SJCRH30 (cell line): ENCODE data around the gene PODXL. TPM values are rescaled to one million over a fixed set of nuclear protein-coding genes. Genes with fewer than 3 reads are reported as not detected.
"Not testable (repeated sequence)": the region's sequence is repeated elsewhere in the genome, so short reads cannot be mapped to it uniquely, and the experiment has no call there.

ENCODE experiments used
- DNase-seq, 2 experiments: peaks; one replicate each; pipeline ENCODE4 v3.0.0-alpha.2; 2015 to 2020
- H3K27ac ChIP-seq: fragments of 250-450 bp; sonication (Bioruptor Pico); 2 replicates; pipeline ENCODE4 v1.5.1; 2020; ENCODE audit warnings: mild to moderate bottlenecking, moderate library complexity
- H3K27me3 ChIP-seq: fragments of 250-450 bp; sonication (Bioruptor Pico); 2 replicates; pipeline ENCODE4 v1.5.1; 2020; ENCODE audit warnings: mild to moderate bottlenecking, moderate library complexity
- H3K36me3 ChIP-seq: fragments of 250-450 bp; sonication (Bioruptor Pico); 2 replicates; pipeline ENCODE4 v1.5.1; 2020; ENCODE audit warnings: mild to moderate bottlenecking, moderate library complexity
- H3K4me1 ChIP-seq: fragments of 250-450 bp; sonication (Bioruptor Pico); 2 replicates; pipeline ENCODE4 v1.5.1; 2020; ENCODE audit warnings: mild to moderate bottlenecking, moderate library complexity
- H3K4me3 ChIP-seq: fragments of 250-450 bp; sonication (Bioruptor Pico); 2 replicates; pipeline ENCODE4 v1.5.1; 2020; ENCODE audit warnings: mild to moderate bottlenecking, moderate library complexity
- H3K9me3 ChIP-seq: fragments of 250-450 bp; sonication (Bioruptor Pico); replicated peaks from 2 replicates; pipeline ENCODE4 v1.5.1; 2020; ENCODE audit warnings: mild to moderate bottlenecking, moderate library complexity
- total RNA-seq: library from RNA; depleted of rRNA; stranded (reverse); fragments of >200 nt; shearing (Covaris generic); gene quantifications from 2 replicates; pipeline ENCODE4 v1.2.3, GENCODE V29; 2014

Gene PODXL
- total RNA-seq, 1 experiment from 2014 or later = 78.1 TPM

DNA sequence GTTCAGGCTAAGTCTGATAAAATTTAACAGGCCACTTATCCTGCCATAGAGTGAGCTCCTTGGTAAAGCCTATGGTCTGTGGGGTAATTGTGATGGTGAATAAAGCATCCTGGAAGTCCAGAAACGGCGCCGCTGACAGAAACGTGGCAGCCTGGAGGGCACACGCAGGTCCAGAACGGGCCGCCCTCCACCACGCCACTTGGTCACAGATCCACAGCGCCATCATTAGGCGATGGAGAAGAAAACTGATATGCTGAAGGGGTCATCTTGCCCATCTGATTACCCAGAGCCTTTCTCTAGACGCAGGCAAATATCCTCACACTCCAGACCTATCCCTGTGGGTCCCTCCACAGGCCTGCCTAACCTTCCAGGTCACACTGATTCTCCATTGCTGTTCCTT is 37.8 kb downstream of the PODXL start:
- no peak overlapping the region for H3K4me3 ChIP-seq
- no peaks in the 10 kb centered on the region for H3K36me3 ChIP-seq

DNA sequence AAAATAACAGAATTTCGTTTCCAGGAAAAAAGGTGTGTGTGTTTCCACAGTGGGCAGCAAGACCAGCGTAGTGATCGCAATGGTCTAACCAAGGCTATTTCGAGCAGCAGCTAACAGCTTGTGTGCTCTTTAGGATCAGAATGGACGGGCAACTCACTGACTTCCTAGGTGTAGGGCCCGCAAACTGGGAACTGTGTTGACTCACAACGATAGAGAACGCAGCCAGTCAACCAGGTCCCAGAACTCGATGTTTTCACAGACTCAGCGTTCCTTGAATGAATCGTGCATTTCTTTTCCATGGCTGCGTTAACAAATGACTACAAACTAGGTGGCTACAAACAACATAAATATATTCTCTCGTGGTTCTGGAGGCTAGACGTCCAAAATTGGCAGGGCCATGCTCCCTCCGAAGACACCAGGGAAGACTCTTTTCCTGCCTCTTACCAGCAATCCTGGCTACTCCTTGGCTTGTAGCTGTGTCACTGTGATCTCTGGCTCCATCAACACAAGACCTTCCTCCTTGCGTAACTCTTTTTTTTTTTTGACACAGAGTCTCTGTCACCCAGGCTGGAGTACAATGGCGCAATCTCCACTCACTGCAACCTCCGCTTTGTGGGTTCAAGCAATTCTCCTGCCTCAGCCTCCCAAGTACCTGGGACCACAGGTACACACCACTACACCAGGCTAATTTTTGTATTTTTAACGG is 39.1 kb downstream of the PODXL start:
- DNase-seq = no peak
- no peaks in the 10 kb centered on the region for H3K9me3 ChIP-seq
- H3K36me3 ChIP-seq = no peaks in the 10 kb centered on the region
- H3K27ac ChIP-seq = no peak overlapping the region
- no peaks in the 10 kb centered on the region for H3K27me3 ChIP-seq
- no peak overlapping the region for H3K4me3 ChIP-seq
- H3K4me1 ChIP-seq = peaks cover 13% of the 10 kb centered on the region

More for the DNA sequence above, 37.8 kb downstream of the PODXL start:
- Histone ChIP-seq H3K27ac (no peak overlapping the region), H3K27me3 (no peaks in the 10 kb centered on the region), H3K4me1 (peaks cover 10% of the 10 kb centered on the region), H3K9me3 (no peaks in the 10 kb centered on the region)
- DNase-seq = no peak

DNA sequence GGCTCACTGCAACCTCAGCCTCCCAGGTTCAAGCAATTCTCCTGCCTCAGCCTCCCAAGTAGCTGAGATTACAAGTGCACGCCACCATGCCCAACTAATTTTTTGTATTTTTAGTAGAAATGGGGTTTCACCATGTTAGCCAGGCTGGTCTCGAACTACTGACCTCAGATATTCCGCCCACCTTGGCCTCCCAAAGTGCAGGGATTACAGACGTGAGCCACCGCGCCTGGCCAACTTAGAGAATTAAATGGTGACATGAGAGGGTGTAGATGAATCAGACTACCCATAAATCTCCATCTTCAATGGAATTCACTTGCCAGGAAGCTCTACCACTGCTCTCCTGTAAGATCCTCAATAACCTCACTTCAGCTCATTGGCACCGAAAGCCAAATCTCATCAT is 41.0 kb downstream of the PODXL start:
- not testable (repeated sequence) for H3K36me3 ChIP-seq, H3K27me3 ChIP-seq, H3K27ac ChIP-seq, H3K4me3 ChIP-seq, DNase-seq, H3K4me1 ChIP-seq, H3K9me3 ChIP-seq

DNA sequence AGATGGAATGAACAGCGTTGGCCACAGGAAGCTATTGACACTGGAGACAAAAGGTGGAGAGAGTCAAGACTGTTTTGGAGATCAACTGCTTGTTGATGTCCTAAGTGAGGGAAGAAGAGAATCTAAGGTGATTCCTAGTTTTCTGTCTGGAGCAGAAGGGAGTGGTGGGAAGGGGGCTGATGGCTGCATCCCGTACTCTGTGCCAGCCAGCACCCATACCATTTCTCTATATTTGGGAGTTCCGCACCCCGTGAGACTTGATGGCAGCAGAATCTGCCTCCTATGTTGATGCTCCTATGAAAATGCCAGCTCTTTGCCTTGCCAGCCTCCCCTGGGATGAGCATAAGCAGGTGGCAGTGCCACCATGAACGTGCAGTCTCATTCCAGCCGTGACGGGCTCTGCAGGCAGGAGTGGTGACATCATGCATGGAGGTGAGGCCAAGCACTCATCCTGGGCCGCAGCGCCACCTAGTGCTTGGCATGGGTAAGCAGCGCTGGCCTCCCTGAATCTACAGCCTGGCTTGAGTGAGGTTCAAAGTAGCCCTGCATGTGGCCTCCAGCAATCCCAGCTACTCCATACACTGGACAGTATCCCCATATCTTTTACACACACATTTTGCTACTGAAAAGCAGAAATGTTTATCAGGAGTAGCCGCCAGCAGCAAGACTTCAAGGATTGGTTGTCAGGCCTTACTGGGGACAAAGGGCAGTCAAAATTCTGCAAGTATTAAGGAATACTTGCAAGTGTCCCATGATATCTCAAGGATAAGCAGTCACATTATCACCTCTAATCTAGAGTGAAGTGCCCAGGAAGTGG is 43.0 kb downstream of the PODXL start:
- H3K4me3 ChIP-seq = no peak overlapping the region
- DNase-seq = peak; percentile 87 to 95

DNA sequence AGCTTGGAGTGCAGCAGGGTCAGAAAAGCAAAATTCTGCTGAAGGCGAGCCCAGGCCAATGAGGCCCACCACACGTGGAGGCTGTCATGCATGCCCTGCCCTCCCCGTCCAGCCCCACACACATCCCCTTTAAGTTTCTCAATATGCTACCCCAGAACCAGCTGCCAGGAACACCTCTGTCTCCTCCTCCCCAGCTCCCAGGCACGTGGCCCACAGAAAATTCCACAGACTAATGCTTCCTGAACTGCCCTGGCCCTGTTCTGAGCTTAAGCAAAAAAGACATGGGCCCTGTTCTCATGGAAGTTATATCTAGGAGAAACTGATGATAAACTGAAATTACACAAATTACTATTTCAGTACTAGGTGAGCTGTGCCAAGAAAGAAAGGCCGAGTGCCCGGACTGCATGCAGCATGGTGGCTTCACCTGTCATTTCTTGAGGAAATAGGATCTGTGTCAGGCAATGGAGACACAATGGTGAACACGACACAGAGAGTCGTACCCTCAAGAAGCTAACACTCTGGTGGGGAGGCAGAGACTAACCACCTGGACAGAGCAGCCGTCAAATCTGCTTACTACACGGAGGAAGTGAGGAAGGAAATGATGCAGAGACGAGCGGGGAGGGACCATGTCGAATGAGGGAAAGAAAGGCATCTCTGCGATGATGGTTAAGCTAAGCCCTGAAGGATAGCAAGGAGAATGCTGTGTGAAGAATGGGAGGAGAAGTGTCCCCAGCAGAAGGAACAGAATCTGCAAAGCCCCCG is 44.5 kb downstream of the PODXL start:
- Histone ChIP-seq H3K27ac (no peak overlapping the region), H3K4me1 (peaks cover 7% of the 10 kb centered on the region), H3K27me3 (no peaks in the 10 kb centered on the region), H3K36me3 (peaks cover 26% of the 10 kb centered on the region), H3K9me3 (no peaks in the 10 kb centered on the region), H3K4me3 (no peak overlapping the region)
- no peak for DNase-seq

More for the DNA sequence above, 43.0 kb downstream of the PODXL start:
- H3K9me3 ChIP-seq = no peaks in the 10 kb centered on the region
- H3K4me1 ChIP-seq = peaks cover 7% of the 10 kb centered on the region
- no peaks in the 10 kb centered on the region for H3K27me3 ChIP-seq
- H3K36me3 ChIP-seq = peaks cover 20% of the 10 kb centered on the region
- H3K27ac ChIP-seq = peak overlapping the region; percentile 19

DNA sequence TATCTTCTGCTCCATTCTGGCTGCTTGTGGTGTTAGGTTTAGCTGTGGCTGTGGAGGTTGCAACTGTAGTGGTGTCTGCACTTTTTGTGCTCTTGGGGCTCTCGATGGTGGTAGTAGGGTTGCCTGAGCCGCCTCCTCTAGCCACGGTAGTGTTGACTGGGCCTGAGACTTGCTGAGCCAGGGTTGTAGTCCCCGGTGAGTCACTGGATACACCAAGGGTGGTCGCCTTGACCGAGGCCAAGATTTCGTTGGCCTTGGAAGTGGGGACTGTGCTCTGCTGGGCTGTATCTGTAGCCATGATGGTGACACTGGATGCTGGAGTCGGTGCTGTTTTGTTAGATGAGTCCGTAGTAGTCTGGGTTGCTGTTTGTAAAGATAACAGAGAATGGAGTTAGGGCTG is 45.4 kb downstream of the PODXL start:
- no peak overlapping the region for H3K4me3 ChIP-seq
- peaks cover 7% of the 10 kb centered on the region for H3K4me1 ChIP-seq
- H3K27me3 ChIP-seq = no peaks in the 10 kb centered on the region
- no peak overlapping the region for H3K27ac ChIP-seq
- no peaks in the 10 kb centered on the region for H3K9me3 ChIP-seq
- no peak for DNase-seq
- H3K36me3 ChIP-seq = peaks cover 26% of the 10 kb centered on the region

DNA sequence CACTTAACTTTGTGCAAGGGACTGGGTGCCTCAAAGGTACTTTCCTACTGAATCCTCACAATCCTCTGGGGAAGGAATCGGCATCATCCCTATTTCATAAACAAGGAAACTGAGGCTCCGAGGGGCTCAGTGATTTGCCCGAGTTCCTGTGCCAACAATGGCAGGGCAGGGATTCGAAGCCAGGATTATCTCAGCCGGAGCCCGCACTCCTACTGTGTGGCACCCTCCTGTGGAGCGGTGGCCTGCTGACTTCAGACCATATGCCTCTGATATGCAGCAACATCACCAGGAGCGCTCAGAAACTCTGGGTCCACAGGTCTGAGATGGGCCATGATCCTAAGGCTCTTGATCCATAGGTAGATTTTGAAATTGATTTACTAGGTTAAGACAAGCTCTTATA is 46.6 kb downstream of the PODXL start:
- no peak for DNase-seq
- Histone ChIP-seq H3K4me3 (no peak overlapping the region), H3K27ac (no peak overlapping the region), H3K9me3 (no peaks in the 10 kb centered on the region), H3K4me1 (peaks cover 7% of the 10 kb centered on the region), H3K36me3 (peaks cover 36% of the 10 kb centered on the region), H3K27me3 (no peaks in the 10 kb centered on the region)

DNA sequence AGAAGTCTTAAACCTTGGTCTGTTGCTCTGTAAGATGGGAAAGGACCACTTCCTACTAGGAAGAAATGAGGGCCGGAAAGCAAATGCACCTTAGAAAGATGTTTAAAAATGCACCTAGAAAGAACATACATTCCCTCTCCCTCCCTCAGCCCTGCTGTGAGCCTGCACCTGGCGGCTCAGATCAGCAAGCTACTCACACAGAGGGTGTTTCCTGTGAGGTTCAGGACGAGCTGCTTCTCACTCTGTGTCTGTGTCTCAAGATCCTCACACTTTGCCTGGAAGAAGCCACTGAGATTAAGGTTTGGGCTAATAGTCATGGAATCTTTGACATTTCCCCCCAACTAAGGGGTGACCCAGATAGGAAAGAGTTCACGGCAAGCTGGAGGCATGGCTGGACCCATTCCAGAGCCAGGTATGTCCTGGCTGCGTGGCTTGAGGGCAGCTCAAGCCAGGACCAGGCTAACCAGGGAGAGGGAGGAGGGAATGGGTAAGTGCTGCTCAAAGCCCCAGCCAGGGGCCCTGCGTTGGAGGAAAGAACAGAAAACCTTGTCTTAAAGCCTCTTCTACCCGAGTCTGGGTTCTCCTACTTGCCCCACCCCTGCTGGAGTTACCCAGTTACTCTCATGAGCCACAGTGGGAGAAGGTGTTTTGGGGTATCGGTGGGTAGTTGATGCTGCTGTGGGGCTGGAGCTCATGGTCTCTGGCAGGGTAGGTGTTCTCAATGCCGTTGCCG is 47.5 kb downstream of the PODXL start:
- peaks cover 44% of the 10 kb centered on the region for H3K36me3 ChIP-seq

DNA sequence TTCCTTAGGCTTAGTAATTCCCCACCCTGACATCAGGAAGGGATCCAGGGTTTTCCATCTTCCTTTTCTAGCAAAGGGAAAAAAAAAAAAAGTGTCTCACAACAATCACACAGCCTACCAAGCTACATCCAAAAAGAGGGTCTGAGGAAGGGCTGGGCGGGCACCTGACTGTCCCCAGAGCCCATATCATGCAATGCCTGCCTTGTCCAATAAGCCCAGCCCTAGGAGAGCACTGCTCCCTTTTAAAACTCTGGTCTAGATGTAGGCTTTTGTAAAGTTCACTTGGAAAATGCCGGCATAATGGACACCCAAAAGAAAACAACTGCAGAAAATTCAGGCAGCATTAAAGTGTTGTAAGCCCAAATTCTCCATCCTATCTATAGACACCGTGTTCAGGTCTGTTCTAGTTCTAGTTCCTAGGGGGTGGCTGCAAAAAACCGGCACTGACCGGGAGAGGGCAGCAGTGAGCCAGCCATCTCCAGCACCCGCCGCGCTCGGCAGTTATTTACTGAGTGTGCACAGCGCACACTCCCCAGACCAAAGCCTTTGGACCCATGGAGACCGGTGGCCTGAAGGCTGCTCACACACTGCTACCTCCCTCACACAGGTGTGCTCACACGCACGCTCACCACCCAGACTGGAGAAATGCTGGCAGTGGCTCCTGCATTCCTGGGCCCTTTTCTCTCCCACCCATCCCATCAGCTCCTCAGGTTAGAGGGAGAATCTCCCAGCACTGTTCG is 48.7 kb downstream of the PODXL start:
- H3K4me1 ChIP-seq = peaks cover 3% of the 10 kb centered on the region; the same call in 1 of the 2 replicates
- no peaks in the 10 kb centered on the region for H3K9me3 ChIP-seq
- H3K36me3 ChIP-seq = peaks cover 51% of the 10 kb centered on the region
- H3K4me3 ChIP-seq = no peak overlapping the region
- peak; percentile 68 to 81 for DNase-seq
- H3K27ac ChIP-seq = no peak overlapping the region; the same call in 1 of the 2 replicates
- H3K27me3 ChIP-seq = no peaks in the 10 kb centered on the region

More for the DNA sequence above, 47.5 kb downstream of the PODXL start:
- no peak overlapping the region for H3K4me3 ChIP-seq
- no peaks in the 10 kb centered on the region for H3K9me3 ChIP-seq
- peaks cover 7% of the 10 kb centered on the region for H3K4me1 ChIP-seq
- H3K27ac ChIP-seq = no peak overlapping the region
- no peak for DNase-seq
- H3K27me3 ChIP-seq = no peaks in the 10 kb centered on the region

DNA sequence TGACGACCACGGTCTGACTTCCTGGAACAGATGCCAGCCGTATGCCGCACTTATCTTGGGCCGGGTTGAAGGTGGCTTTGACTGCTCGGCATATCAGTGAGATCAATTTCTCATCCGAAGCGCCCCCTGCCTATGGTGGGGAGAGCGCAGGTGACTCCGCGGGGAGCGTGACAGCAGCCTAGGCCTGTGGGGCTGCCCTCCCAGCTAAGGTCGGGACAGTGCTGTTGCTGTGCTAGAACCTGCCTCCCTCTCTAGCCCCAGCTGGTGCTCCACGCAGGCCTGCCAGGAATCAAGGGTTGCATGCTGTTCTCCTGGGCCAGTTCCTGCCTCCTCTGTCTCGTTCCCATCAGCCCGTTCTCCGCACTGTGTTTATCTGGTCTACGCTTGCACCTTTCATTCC is 49.8 kb downstream of the PODXL start:
- no peaks in the 10 kb centered on the region for H3K27me3 ChIP-seq
- H3K4me3 ChIP-seq = no peak overlapping the region
- H3K4me1 ChIP-seq = peaks cover 4% of the 10 kb centered on the region; the same call in 1 of the 2 replicates
- no peak for DNase-seq
- H3K27ac ChIP-seq = no peak overlapping the region
- H3K36me3 ChIP-seq = peaks cover 61% of the 10 kb centered on the region
- H3K9me3 ChIP-seq = no peaks in the 10 kb centered on the region

DNA sequence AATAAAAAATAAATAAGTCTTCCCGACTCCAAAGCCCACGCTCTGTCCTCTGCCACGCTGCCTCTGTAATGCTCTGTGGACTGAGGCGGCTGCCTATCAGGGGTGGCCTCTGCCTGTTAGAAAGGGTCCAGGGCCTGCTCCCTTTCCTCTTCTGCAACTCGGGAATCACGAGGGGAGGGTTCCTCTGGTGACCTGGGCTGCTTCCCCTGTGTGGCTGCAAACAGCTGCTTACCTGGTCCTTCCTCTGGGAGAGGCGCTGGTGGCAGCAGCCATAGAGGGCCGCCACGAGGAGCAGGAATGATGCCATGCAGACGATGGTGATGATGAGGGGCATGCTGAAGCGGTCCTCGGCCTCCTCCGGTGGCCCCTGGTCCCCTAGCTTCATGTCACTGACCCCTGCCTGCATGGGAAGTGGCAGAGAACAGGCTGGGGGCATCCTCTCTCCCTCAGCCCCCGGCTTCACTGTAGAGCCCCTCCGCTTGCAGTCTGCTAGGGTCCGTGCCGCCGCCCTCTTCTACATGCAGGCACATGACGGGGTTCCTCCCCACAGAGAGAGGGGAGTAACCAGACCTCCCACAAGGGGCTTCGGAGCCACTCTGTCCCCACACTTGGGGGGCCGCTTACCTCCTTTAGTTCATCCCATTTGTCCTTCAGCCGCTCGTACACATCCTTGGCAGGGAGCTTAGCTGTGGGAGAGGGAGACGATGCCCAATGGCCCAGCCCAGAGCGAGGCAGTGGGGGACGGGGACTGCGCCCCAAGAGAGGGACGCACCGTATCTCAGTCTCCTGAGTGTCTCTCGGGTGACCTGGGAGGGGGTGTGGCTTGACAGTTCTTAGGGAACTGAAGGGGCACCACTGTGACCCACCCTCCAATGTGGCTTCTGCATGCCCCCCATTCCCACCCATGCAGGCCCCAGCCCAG is 50.5 kb downstream of the PODXL start:
- peaks cover 4% of the 10 kb centered on the region; the same call in 1 of the 2 replicates for H3K4me1 ChIP-seq
- H3K36me3 ChIP-seq = peaks cover 58% of the 10 kb centered on the region
- no peak overlapping the region for H3K4me3 ChIP-seq
- no peaks in the 10 kb centered on the region for H3K9me3 ChIP-seq
- no peaks in the 10 kb centered on the region for H3K27me3 ChIP-seq
- DNase-seq = no peak
- H3K27ac ChIP-seq = no peak overlapping the region

DNA sequence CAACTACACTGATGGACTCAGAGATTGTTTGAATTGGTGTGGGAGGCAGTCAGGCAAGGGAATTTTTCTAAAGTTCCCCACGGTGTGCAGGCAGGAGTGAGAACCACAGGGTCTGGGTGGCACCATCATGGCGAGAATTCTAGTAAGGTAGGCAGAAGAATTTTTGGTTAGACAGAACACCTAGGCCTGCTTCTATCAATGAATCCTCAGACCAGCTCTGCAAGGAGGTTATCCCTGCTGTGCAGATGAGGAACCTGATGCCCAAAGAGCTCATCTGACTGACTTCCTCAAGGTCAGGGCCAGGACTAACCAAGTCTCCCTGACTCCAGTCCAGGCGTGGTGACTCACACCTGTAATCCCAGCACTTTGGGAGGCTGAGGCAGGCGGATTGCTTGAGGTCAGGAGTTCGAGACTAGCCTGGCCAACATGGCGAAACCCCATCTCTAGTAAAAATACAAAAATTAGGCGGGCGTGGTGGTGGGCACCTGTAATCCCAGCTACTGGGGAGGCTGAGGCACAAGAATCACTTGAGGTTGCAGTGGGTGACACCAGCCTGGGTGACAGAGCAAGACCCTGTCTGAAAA is 51.3 kb downstream of the PODXL start:
- peaks cover 53% of the 10 kb centered on the region for H3K36me3 ChIP-seq
- H3K27ac ChIP-seq, H3K4me3 ChIP-seq, DNase-seq, H3K4me1 ChIP-seq, H3K27me3 ChIP-seq, H3K9me3 ChIP-seq: not testable (repeated sequence)
